Measurements from ENCODE around the gene HMCN1.

DNA sequence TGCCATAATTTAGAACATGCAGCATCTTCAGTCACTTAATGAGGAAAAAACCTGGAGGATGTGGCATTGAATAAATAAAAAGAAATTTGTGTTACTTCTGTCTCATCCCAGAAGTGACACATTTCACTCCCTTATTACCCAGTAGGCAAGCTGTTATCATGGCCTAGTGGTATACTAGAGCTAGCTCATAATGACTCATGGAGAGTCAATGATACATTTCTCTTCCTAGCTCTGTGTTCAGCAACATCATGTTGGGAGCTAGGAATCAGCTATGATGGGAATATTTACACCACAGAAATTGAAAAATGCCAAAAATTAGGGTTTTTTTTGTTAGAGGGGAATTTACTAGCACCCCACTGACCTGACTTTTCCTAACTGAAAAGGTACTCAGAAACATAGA is 182.7 kb downstream of the HMCN1 start:
- TF ChIP-seq, protein P1, sequence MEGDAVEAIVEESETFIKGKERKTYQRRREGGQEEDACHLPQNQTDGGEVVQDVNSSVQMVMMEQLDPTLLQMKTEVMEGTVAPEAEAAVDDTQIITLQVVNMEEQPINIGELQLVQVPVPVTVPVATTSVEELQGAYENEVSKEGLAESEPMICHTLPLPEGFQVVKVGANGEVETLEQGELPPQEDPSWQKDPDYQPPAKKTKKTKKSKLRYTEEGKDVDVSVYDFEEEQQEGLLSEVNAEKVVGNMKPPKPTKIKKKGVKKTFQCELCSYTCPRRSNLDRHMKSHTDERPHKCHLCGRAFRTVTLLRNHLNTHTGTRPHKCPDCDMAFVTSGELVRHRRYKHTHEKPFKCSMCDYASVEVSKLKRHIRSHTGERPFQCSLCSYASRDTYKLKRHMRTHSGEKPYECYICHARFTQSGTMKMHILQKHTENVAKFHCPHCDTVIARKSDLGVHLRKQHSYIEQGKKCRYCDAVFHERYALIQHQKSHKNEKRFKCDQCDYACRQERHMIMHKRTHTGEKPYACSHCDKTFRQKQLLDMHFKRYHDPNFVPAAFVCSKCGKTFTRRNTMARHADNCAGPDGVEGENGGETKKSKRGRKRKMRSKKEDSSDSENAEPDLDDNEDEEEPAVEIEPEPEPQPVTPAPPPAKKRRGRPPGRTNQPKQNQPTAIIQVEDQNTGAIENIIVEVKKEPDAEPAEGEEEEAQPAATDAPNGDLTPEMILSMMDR (IDR thresholded peaks at IDR 0.05): no peak
- no peak for TF ChIP-seq POLR2A (IDR thresholded peaks at IDR 0.05)

Data from stomach (tissue), 4 donors.